Left lung (tissue), 10 donors: Measurements from ENCODE around the gene ACSF3. TPM values are rescaled to one million over a fixed set of nuclear protein-coding genes. Genes with fewer than 3 reads are reported as not detected.

Source experiments
- ATAC-seq: fragments of 200-7000 bp; cut with Tn5 transposase; one replicate; pipeline ENCODE4 v1.9.1; 2020; ENCODE audit warnings: moderate library complexity
- DNase-seq, 4 donors: peaks; one replicate each; pipeline ENCODE4 v3.0.0-alpha.2; 2013 to 2020
- H3K27ac ChIP-seq, 2 donors: fragments of 200-600 bp; sonication (generic) in 1 of 2; one replicate each; pipeline versions ENCODE4 v1.5.0 to v1.8.0; 2020 to 2021
- H3K27me3 ChIP-seq, 2 donors: fragments of 200-600 bp; sonication (generic) in 1 of 2; one replicate each; pipeline versions ENCODE4 v1.5.0 to v1.8.0; 2020 to 2021
- H3K36me3 ChIP-seq, 2 donors: fragments of 200-600 bp; sonication (generic) in 1 of 2; one replicate each; pipeline versions ENCODE4 v1.5.0 to v1.8.0; 2020 to 2021
- H3K4me1 ChIP-seq, 2 donors: fragments of 200-600 bp; one replicate each; pipeline ENCODE4 v1.8.0; 2021
- H3K4me3 ChIP-seq, 2 donors: fragments of 200-600 bp; sonication (generic) in 1 of 2; one replicate each; pipeline versions ENCODE4 v1.5.0 to v1.8.0; 2020 to 2021; ENCODE audit warnings: mild to moderate bottlenecking in 1 of 2
- H3K9me3 ChIP-seq, 2 donors: fragments of 200-600 bp; sonication (generic) in 1 of 2; one replicate each; pipeline versions ENCODE4 v1.5.0 to v1.8.0; 2020 to 2021
- CTCF ChIP-seq, 2 donors: fragments of 200-600 bp; sonication (generic) in 1 of 2; IDR thresholded peaks; one replicate each; pipeline versions ENCODE4 v1.5.0 to v1.8.0; 2021; ENCODE audit warnings: antibody characterized with exemption in 2 of 2
- intact Hi-C, 2 donors: fragments of 100-400 bp; cut with DNase I; formaldehyde crosslinking; loops; one replicate each; pipeline versions ENCODE4 v1.11.2 to v1.14.2; 2022
- polyA plus RNA-seq, 6 donors: library from polyadenylated mRNA; unstranded; fragments of 120-200 nt; gene quantifications; one replicate each; pipeline ENCODE4 v1.2.1, GENCODE V29; 2013; ENCODE audit not compliant: insufficient read length in 6 of 6
- total RNA-seq, 2 donors: library from RNA; stranded (reverse); fragmentation: NEBNext Ultra II Directional; extraction: Animal tissue kit (Norgen Biotek cat#: 25700); gene quantifications; one replicate each; pipeline ENCODE4 v1.2.1, GENCODE V29; 2021
- donor health status: DM: no; HTN: yes; CAD: no.
- donor health status: DM: no; HTN: no; CAD: no.

ACSF3 gene
- total and polyA plus RNA-seq, 8 donors = 30.0 to 38.4 (median 33.7) TPM

- Histone ChIP-seq H3K4me3 (no peak overlapping the region), H3K27ac (no peak overlapping the region), H3K9me3 (peaks cover 0 to 9% of the 10 kb centered on the region in 2 donors), H3K36me3 (peaks cover 0 to 83% of the 10 kb centered on the region in 2 donors), H3K4me1 (no peaks in the 10 kb centered on the region), H3K27me3 (no peaks in the 10 kb centered on the region)
- DNase-seq (peak in 1 of 4 donors; percentile 66), ATAC-seq (no peak)
- no peak for TF ChIP-seq CTCF (IDR thresholded peaks at IDR 0.05)
- intact Hi-C loops = no loop called here
Measured at GRCh38 chr16:89143911-89144675, 50.4 kb downstream of the ACSF3 start.

- intact Hi-C loops = no loop called here
- H3K4me3 ChIP-seq = no peak overlapping the region
- no peak for ATAC-seq
- no peaks in the 10 kb centered on the region for H3K4me1 ChIP-seq
- no peak for TF ChIP-seq CTCF (IDR thresholded peaks at IDR 0.05)
- no peaks in the 10 kb centered on the region for H3K27me3 ChIP-seq
- no peak overlapping the region for H3K27ac ChIP-seq
- peaks cover 0 to 86% of the 10 kb centered on the region in 2 donors for H3K36me3 ChIP-seq
- no peak for DNase-seq
- H3K9me3 ChIP-seq = peaks cover 0 to 15% of the 10 kb centered on the region in 2 donors
Measured at GRCh38 chr16:89144681-89145080, 51.0 kb downstream of the ACSF3 start.

- Histone ChIP-seq H3K36me3 (peaks cover 0 to 86% of the 10 kb centered on the region in 2 donors), H3K4me3 (no peak overlapping the region), H3K9me3 (peaks cover 0 to 18% of the 10 kb centered on the region in 2 donors), H3K27me3 (no peaks in the 10 kb centered on the region), H3K4me1 (no peaks in the 10 kb centered on the region), H3K27ac (no peak overlapping the region)
- ATAC-seq (no peak), DNase-seq (peak in 1 of 4 donors; percentile 69)
- no peak for TF ChIP-seq CTCF (IDR thresholded peaks at IDR 0.05)
- intact Hi-C loops = no loop called here
Measured at GRCh38 chr16:89145406-89146161, 51.9 kb downstream of the ACSF3 start.

GRCh38 chr16:89146211-89147005 is 52.8 kb downstream of the ACSF3 start:
- H3K36me3 ChIP-seq = peaks cover 0 to 86% of the 10 kb centered on the region in 2 donors
- no peak for TF ChIP-seq CTCF (IDR thresholded peaks at IDR 0.05)

More at GRCh38 chr16:89146211-89147005, 52.8 kb downstream of the ACSF3 start:
- Histone ChIP-seq H3K4me3 (no peak overlapping the region), H3K4me1 (no peaks in the 10 kb centered on the region), H3K27ac (no peak overlapping the region), H3K9me3 (peaks cover 0 to 18% of the 10 kb centered on the region in 2 donors), H3K27me3 (no peaks in the 10 kb centered on the region)
- ATAC-seq (no peak), DNase-seq (no peak)
- intact Hi-C loops = no loop called here
